Measurements from ENCODE around the gene HECTD1.

- TF ChIP-seq POLR2A (IDR thresholded peaks at IDR 0.05) (no peak), CTCF (IDR thresholded peaks at IDR 0.05) (no peak), POLR2AphosphoS5 (IDR thresholded peaks at IDR 0.05) (no peak)
Measured at GRCh38 chr14:31051511-31051910, 156.1 kb downstream of the HECTD1 start.

Measured in stomach (tissue), 4 donors.